ENCODE results near the gene NUCB1.
A peak's percentile ranks its signal among the peaks of the same experiment; 100 is the strongest.

NUCB1 gene

GRCh38 chr19:48963371-48964204, 63.5 kb downstream of the NUCB1 start:
- peak; percentile 79 for DNase-seq

- peak; percentile 68 for DNase-seq
These were observed 64.3 kb downstream of the NUCB1 start for GRCh38 chr19:48964205-48965039.

- DNase-seq, result peak; percentile 97
These were observed 65.1 kb downstream of the NUCB1 start, which contains the start of gene FTL for GRCh38 chr19:48965040-48965805. FTL (plus strand) TSS chr19:48965309; CDS start chr19:48965508, 199 bp downstream.

- DNase-seq, result peak; percentile 73
These were observed 65.9 kb downstream of the NUCB1 start for GRCh38 chr19:48965806-48966540.

- DNase-seq, result no peak
These were observed 66.6 kb downstream of the NUCB1 start for GRCh38 chr19:48966541-48967345.

- peak; percentile 52 for DNase-seq
These were observed 67.5 kb downstream of the NUCB1 start for GRCh38 chr19:48967346-48968178.

- no peak for DNase-seq
These were observed 68.1 kb downstream of the NUCB1 start for GRCh38 chr19:48968179-48968661.

GRCh38 chr19:48968813-48969218, 68.7 kb downstream of the NUCB1 start:
- DNase-seq, result no peak

GRCh38 chr19:48969276-48970138, 69.4 kb downstream of the NUCB1 start:
- DNase-seq, result no peak

- no peak for DNase-seq
These were observed 70.1 kb downstream of the NUCB1 start for GRCh38 chr19:48970139-48970766.

- DNase-seq, result peak; percentile 74
These were observed 70.8 kb downstream of the NUCB1 start for GRCh38 chr19:48970923-48971395.
